IPS-20b (cell line): Measurements from ENCODE around the gene OXLD1.
A peak's percentile ranks its signal among the peaks of the same experiment; 100 is the strongest.

ENCODE experiments used
- H3K27ac ChIP-seq: one replicate; pipeline ENCODE4 v1.5.1; 2013; ENCODE audit warnings: low read length
- H3K27me3 ChIP-seq: 2 replicates; pipeline ENCODE4 v1.6.1; 2013; ENCODE audit warnings: mild to moderate bottlenecking, low read length, inconsistent platforms; ENCODE audit not compliant: insufficient read depth
- H3K36me3 ChIP-seq: 2 replicates; pipeline ENCODE4 v1.6.1; 2013; ENCODE audit warnings: low read depth, mild to moderate bottlenecking, inconsistent platforms, low read length, moderate library complexity; ENCODE audit not compliant: insufficient read depth
- H3K4me1 ChIP-seq: 2 replicates; pipeline ENCODE4 v1.6.1; 2013; ENCODE audit warnings: mild to moderate bottlenecking, control low read depth, inconsistent platforms, low read length, moderate library complexity; ENCODE audit not compliant: insufficient read depth
- H3K4me3 ChIP-seq: 2 replicates; pipeline ENCODE4 v1.5.1; 2013; ENCODE audit warnings: mild to moderate bottlenecking, low read length, inconsistent platforms
- H3K9ac ChIP-seq: 2 replicates; pipeline ENCODE4 v1.6.1; 2013; ENCODE audit warnings: low read depth, mild to moderate bottlenecking, inconsistent platforms, low read length, moderate library complexity
- H3K9me3 ChIP-seq: 2 replicates; pipeline ENCODE4 v1.6.1; 2013; ENCODE audit warnings: mild to moderate bottlenecking, low read depth, low read length, inconsistent platforms; ENCODE audit not compliant: insufficient read depth

OXLD1 gene

DNA sequence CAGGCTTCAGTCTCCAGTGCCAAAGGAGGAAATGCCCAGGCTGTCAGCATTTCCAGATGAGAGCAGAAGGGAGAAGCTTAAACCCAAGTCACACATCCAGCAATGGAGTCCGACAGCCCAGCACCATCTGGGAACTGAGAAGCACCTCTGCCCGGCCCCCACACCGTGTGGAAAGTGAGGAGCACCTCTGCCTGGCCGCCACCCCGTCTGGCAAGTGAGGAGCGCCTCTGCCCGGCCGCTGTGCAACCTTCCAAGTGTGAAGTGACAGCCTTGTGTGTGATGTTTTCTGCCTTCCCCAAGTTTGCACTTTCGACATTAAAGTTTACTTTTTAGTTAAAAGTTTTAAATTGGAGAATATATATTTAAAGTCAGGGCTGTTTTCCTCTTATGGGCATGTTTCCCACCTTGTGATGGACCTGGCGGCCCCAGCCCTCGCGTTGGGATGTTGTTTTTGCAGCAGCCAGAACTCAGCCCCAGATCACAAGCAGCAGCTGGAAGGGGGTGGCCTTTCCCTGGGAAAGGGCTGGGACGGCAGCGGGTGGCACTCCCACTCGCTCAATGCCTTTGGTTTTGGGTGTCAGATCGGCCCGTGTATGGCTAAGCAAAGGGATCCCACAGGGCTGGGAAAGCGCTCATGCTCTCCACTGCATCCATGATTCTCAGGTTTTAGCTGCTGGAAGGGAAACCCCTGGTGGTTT lies 7.3 kb upstream of the OXLD1 start:
- peaks cover 64% of the 10 kb centered on the region for H3K36me3 ChIP-seq
- no peaks in the 10 kb centered on the region for H3K27me3 ChIP-seq
- no peak overlapping the region for H3K27ac ChIP-seq
- H3K4me1 ChIP-seq: no peaks in the 10 kb centered on the region
- H3K9ac ChIP-seq: no peak overlapping the region
- no peaks in the 10 kb centered on the region for H3K9me3 ChIP-seq
- no peak overlapping the region for H3K4me3 ChIP-seq

DNA sequence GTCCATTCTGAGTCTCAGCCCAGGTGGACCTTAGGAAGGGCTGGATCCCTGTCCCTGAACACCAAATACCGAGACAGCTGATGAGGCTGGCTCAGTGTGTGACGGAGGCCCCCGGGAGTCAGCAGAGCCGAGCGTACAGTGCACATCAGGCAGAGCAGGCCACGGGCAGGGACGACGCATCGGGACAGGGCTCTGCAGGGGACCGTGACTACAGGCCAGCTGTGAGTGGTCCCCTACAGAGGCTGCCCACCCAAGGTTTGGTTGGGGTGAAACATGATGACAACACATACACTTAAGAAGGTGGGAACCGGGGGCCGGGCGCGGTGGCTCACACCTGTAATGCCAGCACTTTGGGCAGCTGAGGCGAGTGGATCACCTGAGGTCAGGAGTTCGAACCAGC lies 6.5 kb upstream of the OXLD1 start:
- Histone ChIP-seq H3K4me1 (no peaks in the 10 kb centered on the region), H3K4me3 (no peak overlapping the region), H3K9ac (no peak overlapping the region), H3K27ac (no peak overlapping the region), H3K36me3 (peaks cover 71% of the 10 kb centered on the region), H3K9me3 (no peaks in the 10 kb centered on the region), H3K27me3 (no peaks in the 10 kb centered on the region)

DNA sequence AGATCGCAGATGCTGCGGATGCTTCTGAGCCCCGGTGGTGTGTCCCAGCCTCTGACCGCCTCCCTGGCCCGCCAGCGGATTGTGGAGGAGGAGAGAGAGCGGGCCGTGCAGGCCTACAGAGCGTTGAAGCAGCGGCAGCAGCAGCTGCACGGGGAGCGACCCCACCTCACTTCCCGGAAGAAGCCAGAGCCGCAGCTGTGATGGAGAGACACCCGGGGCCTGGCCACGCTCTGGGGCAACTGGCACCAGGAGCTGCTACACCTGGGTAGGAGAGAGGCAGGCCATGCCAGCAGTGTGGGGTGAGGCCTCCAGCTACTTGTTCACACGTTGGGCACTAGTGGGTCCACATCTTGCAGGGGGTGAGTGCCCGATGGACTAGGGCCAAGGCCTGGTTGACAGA lies 6.1 kb upstream of the OXLD1 start:
- H3K9me3 ChIP-seq: no peaks in the 10 kb centered on the region
- H3K4me1 ChIP-seq: no peaks in the 10 kb centered on the region
- no peaks in the 10 kb centered on the region for H3K27me3 ChIP-seq
- no peak overlapping the region for H3K9ac ChIP-seq
- no peak overlapping the region for H3K27ac ChIP-seq
- H3K36me3 ChIP-seq: peaks cover 72% of the 10 kb centered on the region
- no peak overlapping the region for H3K4me3 ChIP-seq

DNA sequence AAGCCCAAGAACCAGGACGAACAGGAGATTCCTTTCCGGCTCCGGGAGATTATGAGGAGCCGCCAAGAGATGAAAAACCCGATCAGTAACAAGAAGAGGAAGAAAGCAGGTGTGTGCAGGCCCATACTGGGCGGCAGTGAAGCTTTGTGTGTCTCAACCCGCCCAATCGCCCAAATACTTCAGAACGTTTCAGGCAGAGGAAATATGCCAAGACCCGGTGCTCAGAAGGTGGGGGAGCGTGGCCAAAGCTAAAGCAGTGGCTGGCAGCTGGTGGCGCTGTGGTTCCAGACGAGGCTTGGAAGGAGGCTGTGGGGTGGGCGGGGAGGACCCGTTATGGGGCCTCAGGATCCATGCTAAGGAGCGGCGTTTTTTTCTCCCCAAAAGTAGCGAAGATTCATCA lies 1.3 kb upstream of the OXLD1 start:
- no peak overlapping the region for H3K27ac ChIP-seq
- H3K4me3 ChIP-seq: peak overlapping the region; percentile 96
- no peaks in the 10 kb centered on the region for H3K27me3 ChIP-seq
- no peaks in the 10 kb centered on the region for H3K4me1 ChIP-seq
- no peaks in the 10 kb centered on the region for H3K9me3 ChIP-seq
- no peak overlapping the region for H3K9ac ChIP-seq
- H3K36me3 ChIP-seq: peaks cover 53% of the 10 kb centered on the region

DNA sequence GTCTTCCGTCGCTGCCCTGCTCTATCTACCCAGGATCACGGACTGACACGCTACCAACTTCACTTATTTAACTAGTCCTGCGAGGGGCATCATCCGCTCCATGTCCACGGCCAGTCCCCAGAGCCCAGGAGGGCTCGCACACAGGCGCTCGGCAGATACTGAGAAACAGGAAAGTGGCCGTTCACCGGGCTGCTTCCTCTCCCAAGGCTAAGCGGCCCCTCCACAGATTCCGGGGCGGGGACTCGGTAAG lies 388 bp downstream of the OXLD1 start:
- no peaks in the 10 kb centered on the region for H3K4me1 ChIP-seq
- peaks cover 36% of the 10 kb centered on the region for H3K36me3 ChIP-seq
- no peaks in the 10 kb centered on the region for H3K27me3 ChIP-seq
- H3K9me3 ChIP-seq: no peaks in the 10 kb centered on the region
- peak overlapping the region; percentile 96 for H3K4me3 ChIP-seq
- peak overlapping the region; percentile 93 for H3K9ac ChIP-seq
- peak overlapping the region; percentile 30 for H3K27ac ChIP-seq

DNA sequence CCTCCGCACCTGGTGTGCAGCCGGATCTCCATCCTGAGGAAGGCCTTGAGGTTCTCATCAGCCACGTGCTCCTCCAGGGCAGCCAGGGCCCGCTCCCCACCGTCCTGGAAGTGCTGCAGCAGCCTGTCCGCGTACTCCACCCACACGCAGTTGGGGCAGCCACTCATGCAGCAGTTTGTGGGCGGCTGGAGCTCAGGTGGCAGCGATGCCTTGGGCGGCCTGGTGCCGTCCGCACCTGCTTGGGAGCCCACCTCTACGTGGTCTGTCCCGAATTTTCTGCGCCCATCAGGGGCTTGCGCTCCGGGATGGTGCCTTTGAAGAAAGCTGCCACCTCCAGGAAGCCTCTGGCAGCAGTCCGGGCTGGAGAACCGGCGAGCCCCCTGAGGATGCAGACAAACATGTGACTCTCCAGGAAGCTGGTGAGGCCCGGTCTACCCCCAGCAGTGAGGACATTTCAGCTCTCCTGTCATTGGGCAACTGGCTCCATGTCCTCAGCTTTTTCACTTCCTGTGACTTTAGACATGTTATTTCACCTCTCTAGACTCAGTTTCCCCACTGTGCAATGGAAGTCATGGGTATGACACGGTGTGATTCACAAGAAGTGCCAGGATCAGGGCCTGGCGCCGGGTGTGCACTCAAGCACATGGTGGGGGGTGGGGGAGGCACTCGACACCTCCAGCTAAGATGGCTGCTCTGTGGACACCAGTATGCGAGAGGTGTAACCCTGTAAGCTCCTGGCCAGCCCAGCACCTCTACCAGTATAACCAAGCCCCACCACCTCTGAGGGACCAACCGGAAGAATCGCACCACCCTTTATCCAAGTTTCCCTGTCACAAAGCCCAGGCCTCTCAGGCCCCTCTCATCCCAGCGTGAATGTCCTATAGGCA lies 957 bp downstream of the OXLD1 start:
- Histone ChIP-seq H3K4me1 (no peaks in the 10 kb centered on the region), H3K4me3 (peak overlapping the region; percentile 96), H3K9ac (peak overlapping the region; percentile 93), H3K27ac (peak overlapping the region; percentile 30), H3K27me3 (no peaks in the 10 kb centered on the region), H3K9me3 (no peaks in the 10 kb centered on the region), H3K36me3 (peaks cover 30% of the 10 kb centered on the region)

DNA sequence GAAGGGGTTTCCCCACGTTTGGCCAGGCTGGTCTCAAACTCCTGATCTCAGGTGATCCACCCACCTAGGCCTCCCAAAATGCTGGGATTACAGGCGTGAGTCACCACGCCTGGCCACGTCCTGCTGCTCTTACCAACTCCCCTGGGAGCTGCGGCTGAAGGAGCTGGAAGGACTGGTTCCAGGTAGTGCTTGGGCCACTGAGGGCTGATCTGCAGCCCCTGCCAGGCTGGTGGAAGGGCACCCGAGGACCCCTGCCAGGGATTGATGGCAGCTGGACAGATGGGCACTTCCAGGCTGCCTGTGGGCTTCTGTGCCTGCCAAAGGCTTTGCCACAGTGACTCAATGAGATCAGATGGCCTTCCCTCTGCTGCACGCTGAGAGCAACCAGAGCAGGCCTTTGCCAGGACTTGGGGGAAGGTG lies 2.3 kb downstream of the OXLD1 start:
- H3K27me3 ChIP-seq: no peaks in the 10 kb centered on the region

DNA sequence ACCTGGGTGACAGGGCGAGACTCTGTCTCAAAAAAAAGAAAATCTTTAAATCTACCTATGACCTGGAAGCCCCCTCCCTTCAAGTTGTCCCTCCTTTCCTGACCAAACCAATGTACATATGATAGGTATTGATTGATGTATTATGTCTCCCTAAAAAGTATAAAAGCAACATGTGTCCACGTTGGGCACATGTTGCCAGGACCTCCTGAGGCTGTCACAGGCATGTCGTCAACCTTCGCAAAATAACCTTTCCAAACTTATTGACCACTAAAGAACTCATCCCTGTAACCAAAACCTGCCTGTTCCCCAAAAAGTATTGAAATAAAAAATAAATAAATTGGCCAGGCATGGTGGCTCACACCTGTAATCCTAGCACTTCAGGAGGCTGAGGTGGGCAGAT lies 4.4 kb downstream of the OXLD1 start:
- no peak overlapping the region for H3K4me3 ChIP-seq
- peaks cover 5% of the 10 kb centered on the region; the same call in 1 of the 2 replicates for H3K36me3 ChIP-seq
- H3K9ac ChIP-seq: no peak overlapping the region
- no peak overlapping the region for H3K27ac ChIP-seq
- no peaks in the 10 kb centered on the region for H3K4me1 ChIP-seq
- H3K27me3 ChIP-seq: no peaks in the 10 kb centered on the region
- no peaks in the 10 kb centered on the region for H3K9me3 ChIP-seq

More for the DNA sequence above, 2.3 kb downstream of the OXLD1 start:
- Histone ChIP-seq H3K4me3 (no peak overlapping the region), H3K27ac (no peak overlapping the region), H3K36me3 (peaks cover 16% of the 10 kb centered on the region), H3K4me1 (no peaks in the 10 kb centered on the region), H3K9ac (no peak overlapping the region), H3K9me3 (no peaks in the 10 kb centered on the region)

DNA sequence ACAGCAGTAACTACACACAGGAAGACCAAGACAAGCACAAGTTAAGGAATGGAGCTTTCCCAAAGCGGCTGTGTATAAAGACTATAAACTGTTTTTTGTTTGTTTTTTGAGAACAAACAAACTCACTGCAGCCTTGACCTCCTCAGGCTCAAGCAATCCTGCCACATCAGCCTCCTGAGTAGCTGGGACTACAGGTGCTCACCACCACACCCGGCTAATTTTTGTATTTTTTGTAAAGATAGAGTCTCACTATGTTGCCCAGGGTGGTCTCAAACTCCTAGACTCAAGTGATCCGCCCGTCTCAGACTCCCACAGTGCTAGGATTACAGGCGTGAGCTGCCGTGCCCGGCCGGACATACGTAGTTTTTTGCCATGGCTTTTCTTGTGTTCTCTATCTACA lies 6.0 kb downstream of the OXLD1 start:
- no peaks in the 10 kb centered on the region for H3K4me1 ChIP-seq
- no peaks in the 10 kb centered on the region for H3K9me3 ChIP-seq
- H3K27ac ChIP-seq: no peak overlapping the region
- H3K9ac ChIP-seq: no peak overlapping the region
- no peak overlapping the region for H3K4me3 ChIP-seq
- no peaks in the 10 kb centered on the region for H3K27me3 ChIP-seq
- H3K36me3 ChIP-seq: peaks cover 5% of the 10 kb centered on the region; the same call in 1 of the 2 replicates

DNA sequence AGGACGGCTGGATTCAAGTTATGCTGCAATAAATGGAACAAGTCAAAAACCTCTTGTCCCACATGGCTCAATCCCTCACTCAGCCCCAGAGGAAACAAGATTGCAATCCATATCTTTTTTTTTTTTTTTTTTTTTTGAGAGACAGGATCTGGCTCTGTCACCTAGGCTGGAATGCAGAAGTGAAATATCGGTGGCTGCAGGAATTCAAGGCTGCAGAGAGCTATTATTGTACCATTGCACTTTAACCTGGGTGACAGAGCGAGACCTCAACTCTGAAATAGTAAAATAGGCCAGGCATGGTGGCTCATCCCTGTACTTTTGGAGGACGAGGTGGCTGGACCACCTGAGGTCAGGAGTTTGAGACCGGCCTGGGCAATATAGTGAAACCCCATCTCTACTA lies 7.4 kb downstream of the OXLD1 start:
- Histone ChIP-seq H3K27me3 (no peaks in the 10 kb centered on the region), H3K4me3 (no peak overlapping the region)

DNA sequence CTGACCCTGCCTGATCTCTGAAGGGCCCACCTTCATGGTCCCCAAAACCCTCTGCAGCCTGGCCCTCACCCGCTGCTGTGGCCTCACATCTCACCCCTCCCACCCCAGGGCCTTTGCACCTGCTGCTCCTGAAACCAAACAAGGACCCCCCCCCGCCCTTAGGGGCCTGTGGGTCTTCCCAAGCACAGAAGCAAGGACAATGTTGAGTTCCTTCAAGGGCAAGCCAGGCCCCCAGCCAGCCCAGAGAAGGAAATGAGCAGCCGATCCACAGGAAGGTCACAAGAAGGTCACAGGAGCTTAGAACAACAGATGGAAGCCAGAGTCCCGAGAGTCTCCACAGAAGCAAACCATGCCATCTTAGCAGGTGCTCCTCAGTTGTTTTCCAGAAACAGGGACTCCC lies 9.6 kb downstream of the OXLD1 start:
- Histone ChIP-seq H3K4me3 (no peak overlapping the region), H3K9me3 (no peaks in the 10 kb centered on the region), H3K27me3 (no peaks in the 10 kb centered on the region), H3K27ac (no peak overlapping the region), H3K4me1 (peaks cover 7% of the 10 kb centered on the region; the same call in 1 of the 2 replicates), H3K9ac (no peak overlapping the region), H3K36me3 (no peaks in the 10 kb centered on the region)

More for the DNA sequence above, 7.4 kb downstream of the OXLD1 start:
- H3K9me3 ChIP-seq: no peaks in the 10 kb centered on the region
- H3K9ac ChIP-seq: no peak overlapping the region
- H3K27ac ChIP-seq: no peak overlapping the region
- no peaks in the 10 kb centered on the region for H3K4me1 ChIP-seq
- no peaks in the 10 kb centered on the region for H3K36me3 ChIP-seq

DNA sequence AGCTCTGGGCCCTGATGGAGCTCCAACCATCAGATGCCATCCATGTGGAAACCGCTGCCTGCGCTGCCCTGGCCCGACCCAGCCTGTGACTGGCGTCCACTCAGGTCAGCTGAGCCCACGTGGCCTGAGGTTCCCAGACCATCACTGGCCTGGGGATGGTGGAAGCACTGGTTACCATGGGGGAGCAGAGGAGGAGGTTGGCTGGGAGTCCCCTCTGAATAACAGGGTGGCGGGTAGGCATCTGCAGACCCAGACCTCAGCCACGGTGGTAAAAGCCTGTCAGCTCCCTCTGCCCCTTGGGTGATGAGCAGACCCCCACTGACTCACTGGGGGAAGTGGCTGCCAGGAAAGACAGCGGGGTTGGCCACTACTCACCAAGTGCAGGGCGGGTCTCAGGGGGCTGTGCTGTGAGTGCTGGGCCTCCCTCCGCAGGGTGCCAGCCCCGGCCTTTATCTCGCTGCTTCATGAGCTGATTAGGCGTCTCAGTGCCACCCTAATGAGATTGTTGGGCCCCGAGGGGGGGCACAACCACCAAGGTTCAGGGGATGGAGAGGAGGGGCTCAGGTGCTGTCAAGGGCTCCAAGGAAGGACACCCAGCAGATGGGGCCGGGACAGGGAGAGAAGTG lies 10.2 kb downstream of the OXLD1 start, which contains the start of gene PDE6G:
TSS of gene PDE6G (minus strand) at position 425 of the 626 bp plus-strand sequence. CDS start 3,237 bp downstream, outside the sequence.
- Histone ChIP-seq H3K9ac (no peak within 1 kb of the TSS), H3K4me1 (peaks cover 7% of the 10 kb centered on the region; the same call in 1 of the 2 replicates), H3K4me3 (no peak within 1 kb of the TSS), H3K27me3 (no peaks in the 10 kb centered on the region), H3K36me3 (no peaks in the 10 kb centered on the region), H3K9me3 (no peaks in the 10 kb centered on the region), H3K27ac (no peak within 1 kb of the TSS)
